ENCODE results near the gene SPX.

DNA sequence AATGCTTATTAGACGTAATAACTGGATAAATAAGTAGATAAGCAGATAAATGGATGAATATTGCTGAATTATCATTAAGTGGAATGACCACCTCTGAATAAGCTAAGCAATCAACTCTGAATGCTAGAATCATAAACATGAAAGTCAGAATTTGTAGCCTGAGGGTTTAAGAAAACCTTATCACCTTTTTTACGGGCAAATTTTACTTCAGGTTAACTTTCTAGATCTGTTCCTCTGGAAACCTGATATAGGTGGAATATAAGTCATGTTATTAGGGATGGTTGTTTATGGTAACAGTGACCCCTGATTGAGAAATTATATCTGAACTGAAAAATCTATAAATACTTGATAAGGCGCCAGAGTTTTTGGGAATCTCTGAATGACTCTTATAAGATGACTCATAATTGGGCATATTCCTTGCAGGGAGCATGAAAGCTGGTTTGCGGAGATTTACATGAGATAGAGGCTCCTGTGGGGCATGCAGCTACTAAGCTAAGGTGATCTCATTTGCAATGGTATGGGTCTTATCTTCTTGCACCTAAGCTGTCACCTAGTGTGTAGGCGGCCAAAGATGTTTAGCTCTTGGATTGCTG, 12.1 kb downstream of the SPX start:
- TF ChIP-seq, protein P1, sequence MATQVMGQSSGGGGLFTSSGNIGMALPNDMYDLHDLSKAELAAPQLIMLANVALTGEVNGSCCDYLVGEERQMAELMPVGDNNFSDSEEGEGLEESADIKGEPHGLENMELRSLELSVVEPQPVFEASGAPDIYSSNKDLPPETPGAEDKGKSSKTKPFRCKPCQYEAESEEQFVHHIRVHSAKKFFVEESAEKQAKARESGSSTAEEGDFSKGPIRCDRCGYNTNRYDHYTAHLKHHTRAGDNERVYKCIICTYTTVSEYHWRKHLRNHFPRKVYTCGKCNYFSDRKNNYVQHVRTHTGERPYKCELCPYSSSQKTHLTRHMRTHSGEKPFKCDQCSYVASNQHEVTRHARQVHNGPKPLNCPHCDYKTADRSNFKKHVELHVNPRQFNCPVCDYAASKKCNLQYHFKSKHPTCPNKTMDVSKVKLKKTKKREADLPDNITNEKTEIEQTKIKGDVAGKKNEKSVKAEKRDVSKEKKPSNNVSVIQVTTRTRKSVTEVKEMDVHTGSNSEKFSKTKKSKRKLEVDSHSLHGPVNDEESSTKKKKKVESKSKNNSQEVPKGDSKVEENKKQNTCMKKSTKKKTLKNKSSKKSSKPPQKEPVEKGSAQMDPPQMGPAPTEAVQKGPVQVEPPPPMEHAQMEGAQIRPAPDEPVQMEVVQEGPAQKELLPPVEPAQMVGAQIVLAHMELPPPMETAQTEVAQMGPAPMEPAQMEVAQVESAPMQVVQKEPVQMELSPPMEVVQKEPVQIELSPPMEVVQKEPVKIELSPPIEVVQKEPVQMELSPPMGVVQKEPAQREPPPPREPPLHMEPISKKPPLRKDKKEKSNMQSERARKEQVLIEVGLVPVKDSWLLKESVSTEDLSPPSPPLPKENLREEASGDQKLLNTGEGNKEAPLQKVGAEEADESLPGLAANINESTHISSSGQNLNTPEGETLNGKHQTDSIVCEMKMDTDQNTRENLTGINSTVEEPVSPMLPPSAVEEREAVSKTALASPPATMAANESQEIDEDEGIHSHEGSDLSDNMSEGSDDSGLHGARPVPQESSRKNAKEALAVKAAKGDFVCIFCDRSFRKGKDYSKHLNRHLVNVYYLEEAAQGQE (IDR thresholded peaks at IDR 0.05; ENCODE audit: low read depth, low read length), result no peak
- TF ChIP-seq FOXM1 (IDR thresholded peaks at IDR 0.05; ENCODE audit: low read depth), result no peak
- TF ChIP-seq, protein P2, sequence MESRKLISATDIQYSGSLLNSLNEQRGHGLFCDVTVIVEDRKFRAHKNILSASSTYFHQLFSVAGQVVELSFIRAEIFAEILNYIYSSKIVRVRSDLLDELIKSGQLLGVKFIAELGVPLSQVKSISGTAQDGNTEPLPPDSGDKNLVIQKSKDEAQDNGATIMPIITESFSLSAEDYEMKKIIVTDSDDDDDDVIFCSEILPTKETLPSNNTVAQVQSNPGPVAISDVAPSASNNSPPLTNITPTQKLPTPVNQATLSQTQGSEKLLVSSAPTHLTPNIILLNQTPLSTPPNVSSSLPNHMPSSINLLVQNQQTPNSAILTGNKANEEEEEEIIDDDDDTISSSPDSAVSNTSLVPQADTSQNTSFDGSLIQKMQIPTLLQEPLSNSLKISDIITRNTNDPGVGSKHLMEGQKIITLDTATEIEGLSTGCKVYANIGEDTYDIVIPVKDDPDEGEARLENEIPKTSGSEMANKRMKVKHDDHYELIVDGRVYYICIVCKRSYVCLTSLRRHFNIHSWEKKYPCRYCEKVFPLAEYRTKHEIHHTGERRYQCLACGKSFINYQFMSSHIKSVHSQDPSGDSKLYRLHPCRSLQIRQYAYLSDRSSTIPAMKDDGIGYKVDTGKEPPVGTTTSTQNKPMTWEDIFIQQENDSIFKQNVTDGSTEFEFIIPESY (IDR thresholded peaks at IDR 0.05; ENCODE audit: borderline replicate concordance, low read depth), result no peak
- TF ChIP-seq GABPA (IDR thresholded peaks at IDR 0.05; ENCODE audit: low read depth), result no peak
- TF ChIP-seq POLR2AphosphoS5 (IDR thresholded peaks at IDR 0.05; ENCODE audit: low read depth, low read length), result no peak

Measured in SK-N-SH (cell line).